ENCODE data around the gene RAD54L.

GRCh38 chr1:46254668-46255067 is 7.1 kb downstream of the RAD54L start:
- TF ChIP-seq POLR2AphosphoS5 (IDR thresholded peaks at IDR 0.05) (no peak), CTCF (IDR thresholded peaks at IDR 0.05) (no peak), POLR2A (IDR thresholded peaks at IDR 0.05; ENCODE audit: low read depth) (no peak), EP300 (IDR thresholded peaks at IDR 0.05) (no peak)

All from esophagus muscularis mucosa (tissue), 4 donors.